Loucy (cell line): ENCODE measurements around the gene DUSP16.
"Not testable (repeated sequence)": the region's sequence is repeated elsewhere in the genome, so short reads cannot be mapped to it uniquely, and the experiment has no call there.

ENCODE experiments used
- H2AFZ ChIP-seq: fragments of 200-600 bp; sonication (generic); 2 replicates; pipeline ENCODE4 v1.6.0; 2016; ENCODE audit warnings: antibody characterized with exemption, mild to moderate bottlenecking, low read length, moderate library complexity
- H3F3A ChIP-seq: fragments of 200-600 bp; 2 replicates; pipeline ENCODE4 v1.6.0; 2016; ENCODE audit warnings: antibody characterized with exemption, low read depth, mild to moderate bottlenecking
- H3K27me3 ChIP-seq: fragments of 200-600 bp; sonication (generic); 2 replicates; pipeline ENCODE4 v1.6.1; 2014; ENCODE audit warnings: low read length, mild to moderate bottlenecking; ENCODE audit not compliant: insufficient read depth, poor library complexity, severe bottlenecking
- H3K36me3 ChIP-seq: fragments of 200-600 bp; sonication (generic); 2 replicates; pipeline ENCODE4 v1.6.1; 2016; ENCODE audit warnings: low read length; ENCODE audit not compliant: insufficient read depth
- H3K4me1 ChIP-seq: fragments of 200-600 bp; sonication (generic); 2 replicates; pipeline ENCODE4 v1.5.1; 2014; ENCODE audit warnings: low read length, mild to moderate bottlenecking; ENCODE audit not compliant: insufficient read depth, poor library complexity, severe bottlenecking
- H3K4me2 ChIP-seq: fragments of 200-600 bp; sonication (generic); 2 replicates; pipeline ENCODE4 v1.6.0; 2014; ENCODE audit warnings: antibody characterized with exemption, low read length, low read depth, mild to moderate bottlenecking; ENCODE audit not compliant: poor library complexity, severe bottlenecking
- H3K4me3 ChIP-seq: fragments of 200-600 bp; sonication (generic); 2 replicates; pipeline ENCODE4 v1.5.1; 2014; ENCODE audit warnings: low read length, mild to moderate bottlenecking, mixed read lengths; ENCODE audit not compliant: poor library complexity, severe bottlenecking
- H3K79me2 ChIP-seq: fragments of 200-600 bp; sonication (generic); 2 replicates; pipeline ENCODE4 v1.6.1; 2014; ENCODE audit warnings: low read length; ENCODE audit not compliant: insufficient read depth
- H3K9ac ChIP-seq: fragments of 200-600 bp; sonication (generic); 2 replicates; pipeline ENCODE4 v1.6.0; 2014; ENCODE audit warnings: mild to moderate bottlenecking, low read depth, low read length, moderate library complexity; ENCODE audit not compliant: poor library complexity, severe bottlenecking
- H3K9me2 ChIP-seq: fragments of 200-600 bp; sonication (generic); replicated peaks from 2 replicates; pipeline ENCODE4 v1.6.1; 2016; ENCODE audit warnings: low read depth, low read length, mixed read lengths
- H3K9me3 ChIP-seq: fragments of 200-600 bp; sonication (generic); 2 replicates; pipeline ENCODE4 v1.6.1; 2014; ENCODE audit warnings: mild to moderate bottlenecking, antibody characterized with exemption, low read length, low read depth; ENCODE audit not compliant: insufficient read depth
- H4K20me1 ChIP-seq: fragments of 200-600 bp; sonication (generic); 2 replicates; pipeline ENCODE4 v1.6.0; 2014; ENCODE audit warnings: antibody characterized with exemption, low read length, mild to moderate bottlenecking; ENCODE audit not compliant: insufficient read depth, poor library complexity, severe bottlenecking
- CTCF ChIP-seq: fragments of 200-600 bp; sonication (generic); conservative IDR thresholded peaks from 2 replicates; pipeline ENCODE4 v1.5.1; 2014; ENCODE audit warnings: mild to moderate bottlenecking, antibody characterized with exemption, low read length
- EZH2phosphoT487 ChIP-seq: fragments of 200-600 bp; IDR thresholded peaks from 2 replicates; pipeline ENCODE4 v1.6.1; 2018; ENCODE audit warnings: antibody characterized with exemption, mild to moderate bottlenecking, moderate library complexity, borderline replicate concordance

The DUSP16 gene

GRCh38 chr12:12599750-12600643 lies 37.3 kb upstream of the DUSP16 start:
- H3K9me3 ChIP-seq = no peaks in the 10 kb centered on the region
- no peak overlapping the region for H3K4me3 ChIP-seq
- H3K9ac ChIP-seq = no peak overlapping the region
- no peaks in the 10 kb centered on the region for H3K36me3 ChIP-seq
- no peak overlapping the region for H2AFZ ChIP-seq
- TF ChIP-seq EZH2phosphoT487 = no peak
- no peak overlapping the region for H3K4me2 ChIP-seq
- H3K79me2 ChIP-seq = no peaks in the 10 kb centered on the region
- no peaks in the 10 kb centered on the region for H4K20me1 ChIP-seq
- H3K9me2 ChIP-seq = no peaks in the 10 kb centered on the region
- no peaks in the 10 kb centered on the region for H3K27me3 ChIP-seq
- H3K4me1 ChIP-seq = no peaks in the 10 kb centered on the region
- no peaks in the 10 kb centered on the region for H3F3A ChIP-seq

- TF ChIP-seq CTCF (no peak), EZH2phosphoT487 (no peak)
- no peak overlapping the region for H3K4me3 ChIP-seq
- H3K9me2 ChIP-seq = no peaks in the 10 kb centered on the region
- H3K4me1 ChIP-seq = no peaks in the 10 kb centered on the region
- no peaks in the 10 kb centered on the region for H3K9me3 ChIP-seq
- H3K79me2 ChIP-seq = no peaks in the 10 kb centered on the region
- no peaks in the 10 kb centered on the region for H4K20me1 ChIP-seq
- no peak overlapping the region for H3K4me2 ChIP-seq
- H3F3A ChIP-seq = no peaks in the 10 kb centered on the region
- no peak overlapping the region for H2AFZ ChIP-seq
- H3K9ac ChIP-seq = no peak overlapping the region
- no peaks in the 10 kb centered on the region for H3K36me3 ChIP-seq
- no peaks in the 10 kb centered on the region for H3K27me3 ChIP-seq
Measured at GRCh38 chr12:12598864-12599263, 36.2 kb upstream of the DUSP16 start.

- not testable (repeated sequence) for H3F3A ChIP-seq, H3K79me2 ChIP-seq, H3K9me3 ChIP-seq, H4K20me1 ChIP-seq, H2AFZ ChIP-seq, H3K4me1 ChIP-seq, H3K36me3 ChIP-seq, H3K9me2 ChIP-seq, H3K4me3 ChIP-seq, H3K9ac ChIP-seq, H3K4me2 ChIP-seq, H3K27me3 ChIP-seq
Measured at GRCh38 chr12:12596598-12596997, 33.9 kb upstream of the DUSP16 start.

- not testable (repeated sequence) for H2AFZ ChIP-seq, H3K36me3 ChIP-seq, H3K9ac ChIP-seq, H3K9me2 ChIP-seq, H4K20me1 ChIP-seq, H3K4me2 ChIP-seq, H3K27me3 ChIP-seq, H3K4me1 ChIP-seq, H3F3A ChIP-seq, H3K4me3 ChIP-seq, H3K9me3 ChIP-seq, H3K79me2 ChIP-seq
Measured at GRCh38 chr12:12595929-12596328, 33.3 kb upstream of the DUSP16 start.
